T-helper 9 cell (primary cell): ENCODE measurements around the gene OR2F1.

ENCODE experiments used
- DNase-seq: peaks from one replicate; pipeline ENCODE4 v3.0.0-alpha.2; 2020
- total RNA-seq, 2 donors: gene quantifications; one replicate each; lab custom pipeline; 2026; lab: John Stamatoyannopoulos, UW

OR2F1 gene, protein sequence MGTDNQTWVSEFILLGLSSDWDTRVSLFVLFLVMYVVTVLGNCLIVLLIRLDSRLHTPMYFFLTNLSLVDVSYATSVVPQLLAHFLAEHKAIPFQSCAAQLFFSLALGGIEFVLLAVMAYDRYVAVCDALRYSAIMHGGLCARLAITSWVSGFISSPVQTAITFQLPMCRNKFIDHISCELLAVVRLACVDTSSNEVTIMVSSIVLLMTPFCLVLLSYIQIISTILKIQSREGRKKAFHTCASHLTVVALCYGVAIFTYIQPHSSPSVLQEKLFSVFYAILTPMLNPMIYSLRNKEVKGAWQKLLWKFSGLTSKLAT
- total RNA-seq = 0 reads per million in 2 donors

DNA sequence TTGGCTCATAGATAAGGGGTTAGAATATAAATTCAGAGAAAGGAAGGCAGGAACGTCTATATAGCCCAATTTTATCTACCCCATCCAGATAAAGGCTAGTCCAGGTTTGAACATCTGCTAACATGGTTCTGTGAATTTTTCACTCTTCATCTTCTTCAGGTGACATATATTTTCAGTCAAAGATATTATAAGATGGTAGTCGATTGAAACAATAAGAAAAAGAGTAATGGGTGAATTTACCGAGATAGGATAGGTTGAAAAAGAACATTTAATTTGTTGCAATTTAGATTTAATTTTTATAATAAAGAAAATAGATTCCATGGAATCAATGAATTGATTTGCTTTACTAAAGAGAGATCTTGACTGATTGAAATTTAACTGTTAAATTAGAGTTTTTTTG lies at the start of gene OR2F1:
TSS of gene OR2F1 (plus strand) at position 301 of the 400 bp plus-strand sequence. CDS start 5,127 bp downstream, outside the sequence.
- DNase-seq = no peak

DNA sequence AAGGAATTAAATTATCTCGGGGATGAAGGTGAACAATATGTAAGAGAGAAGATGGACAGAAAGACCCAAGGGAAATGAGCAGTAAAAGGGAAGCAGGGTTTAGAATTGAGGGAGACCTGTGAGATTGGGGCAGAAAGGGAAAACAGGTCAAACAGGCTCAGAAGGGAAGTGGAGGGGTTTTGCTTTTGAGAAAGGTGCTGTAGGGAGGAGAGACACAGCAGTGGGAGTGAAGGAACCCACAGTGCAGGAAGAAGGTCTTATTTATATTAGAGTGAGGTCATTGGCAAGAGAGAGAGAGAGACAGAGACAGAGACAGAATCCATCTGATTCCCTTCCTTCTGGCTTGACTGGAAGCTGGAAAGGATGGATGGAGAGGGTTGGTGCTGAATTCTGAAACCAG lies 49.1 kb upstream of the OR2F1 start:
- no peak for DNase-seq

DNA sequence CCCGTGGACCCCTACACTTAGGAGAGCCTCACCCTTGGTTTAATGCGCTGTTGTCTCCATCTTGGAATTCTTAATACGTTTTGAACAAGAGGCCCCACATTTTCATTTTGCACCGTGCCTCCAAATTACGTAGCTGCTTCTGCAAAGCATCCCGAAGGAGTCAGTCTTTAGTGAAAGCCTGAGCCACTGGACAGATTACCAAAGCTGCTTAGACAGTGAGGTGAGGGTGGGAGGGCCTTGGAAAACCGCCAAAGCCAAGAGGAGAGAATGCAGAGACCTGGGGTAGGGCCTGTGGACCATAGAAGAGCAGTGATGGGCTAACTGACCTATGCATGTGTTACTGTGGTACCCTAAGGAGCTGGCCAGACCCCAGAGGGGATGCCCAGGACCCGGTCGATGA lies 48.5 kb upstream of the OR2F1 start:
- DNase-seq = no peak

DNA sequence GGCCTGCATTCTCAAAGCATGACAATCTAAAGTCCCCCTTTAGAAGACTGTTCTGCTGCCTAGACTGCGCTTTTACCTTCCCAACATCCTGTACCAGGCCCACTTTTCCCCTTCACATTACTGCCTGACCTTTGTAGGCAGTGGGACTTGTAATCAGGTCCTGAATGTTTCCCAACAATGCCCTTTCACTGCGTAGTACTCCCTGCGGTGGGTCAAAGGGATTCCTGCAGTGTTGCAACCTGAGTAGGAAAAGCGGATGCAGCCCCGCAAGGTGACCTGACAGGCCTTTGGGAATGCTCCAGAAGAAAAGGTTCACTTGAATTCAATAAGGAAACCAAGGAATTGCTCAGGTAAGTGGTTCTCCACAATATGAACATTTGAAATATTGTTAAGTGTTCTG lies 47.7 kb upstream of the OR2F1 start:
- DNase-seq = no peak

DNA sequence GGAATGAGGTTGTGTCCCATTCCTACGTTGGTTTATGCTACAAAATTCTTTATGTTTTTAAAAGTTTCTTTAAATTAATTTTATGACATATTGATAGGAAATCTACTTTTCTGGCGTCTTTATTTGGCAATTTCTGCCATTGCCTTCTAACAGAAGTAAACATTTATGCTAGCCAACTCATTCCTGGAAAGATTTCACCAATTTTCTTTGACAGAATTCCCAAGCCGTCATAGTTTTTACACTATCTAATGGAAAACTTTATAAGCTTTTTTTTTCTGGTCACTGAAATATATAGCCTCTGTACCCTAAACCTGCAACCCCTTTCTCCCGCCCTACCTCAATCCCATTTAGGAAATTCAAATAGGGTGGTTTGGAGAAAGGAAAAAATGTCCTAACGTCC lies 46.5 kb upstream of the OR2F1 start:
- DNase-seq = no peak

DNA sequence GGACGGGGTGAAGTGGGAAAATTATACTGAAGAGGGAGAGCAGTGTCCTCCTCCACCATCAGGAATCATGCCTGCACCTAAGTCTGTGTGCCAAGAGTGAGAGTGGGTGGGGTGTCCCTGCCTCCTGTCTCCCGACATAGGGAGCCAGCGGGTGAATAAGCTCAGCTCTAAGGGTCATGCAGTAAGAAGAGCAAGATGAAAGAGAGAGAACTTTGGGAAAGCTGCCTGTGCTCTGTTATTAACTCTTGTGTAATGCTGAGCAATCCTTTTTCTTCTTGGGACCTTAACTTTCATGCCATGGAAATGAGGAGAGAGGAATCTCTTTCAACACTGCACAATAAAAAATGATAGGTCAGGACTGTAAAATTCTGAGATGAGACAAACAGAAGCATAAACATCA lies 44.8 kb upstream of the OR2F1 start:
- DNase-seq = no peak

DNA sequence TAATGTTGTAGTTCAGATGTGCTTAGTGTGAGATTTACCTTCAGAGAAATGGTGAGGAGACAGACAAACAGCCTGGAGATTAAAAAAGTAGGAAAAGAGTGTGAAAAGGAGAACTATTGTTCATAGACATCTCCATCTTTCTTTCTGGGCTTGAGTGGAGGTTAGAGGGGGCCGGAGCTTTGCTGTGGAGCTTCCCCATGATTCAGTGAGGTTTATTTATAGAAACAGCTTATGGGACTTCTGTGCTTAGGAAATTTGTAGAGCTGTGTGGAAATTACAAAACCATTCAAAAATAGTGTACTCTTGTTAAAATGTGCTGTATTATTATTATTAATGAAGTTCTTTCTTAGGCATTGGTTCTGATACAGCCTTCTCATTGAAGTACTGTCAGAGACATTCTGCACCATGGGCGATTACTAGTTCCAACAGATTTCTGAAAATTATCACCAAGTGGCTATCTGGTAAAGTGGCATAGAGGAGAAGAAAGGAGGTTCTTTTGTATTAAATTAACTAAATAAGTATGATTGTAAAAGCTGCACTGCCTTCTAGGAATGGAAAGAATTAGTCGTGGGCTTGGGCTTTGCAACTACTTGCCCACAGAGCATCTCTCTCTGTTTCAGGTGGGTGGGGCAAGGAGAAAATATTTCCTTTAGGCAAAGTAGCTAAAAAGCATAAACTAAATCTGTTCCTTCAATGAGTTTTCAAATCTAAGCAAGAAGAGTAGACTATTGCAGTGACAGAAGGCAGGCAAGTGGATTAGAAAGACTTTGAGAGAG lies 44.0 kb upstream of the OR2F1 start:
- no peak for DNase-seq

DNA sequence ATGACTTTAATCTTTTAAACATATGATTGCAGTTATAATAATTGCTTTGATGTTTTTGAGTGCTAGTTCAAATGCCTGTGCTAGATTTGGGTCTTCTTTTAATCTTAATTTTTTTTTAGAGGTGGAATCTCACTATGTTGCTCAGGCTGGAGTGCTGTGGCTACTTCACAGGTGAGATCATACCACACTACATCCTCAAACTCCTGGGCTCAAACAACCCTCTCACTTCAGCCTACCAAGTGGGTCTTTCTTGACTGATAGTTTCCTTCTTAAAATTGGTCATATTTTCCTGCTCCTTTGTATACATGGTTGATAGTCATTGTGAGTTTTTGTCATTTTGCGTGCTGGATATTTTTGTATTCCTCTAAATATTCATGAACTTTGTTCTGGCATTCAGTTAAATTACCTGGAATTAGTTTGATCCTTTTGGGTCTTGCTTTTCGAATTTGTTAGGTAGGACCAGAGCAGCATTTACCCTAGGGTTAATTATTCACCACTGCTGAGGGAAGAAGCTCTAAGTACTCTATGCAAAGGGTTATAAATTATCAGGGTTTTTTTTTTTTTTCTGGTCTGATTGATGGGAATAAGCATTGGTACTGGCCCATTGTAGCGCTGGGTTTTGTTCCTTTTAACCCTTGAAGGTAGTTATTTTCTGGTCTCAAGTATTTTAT lies 40.6 kb upstream of the OR2F1 start:
- no peak for DNase-seq

DNA sequence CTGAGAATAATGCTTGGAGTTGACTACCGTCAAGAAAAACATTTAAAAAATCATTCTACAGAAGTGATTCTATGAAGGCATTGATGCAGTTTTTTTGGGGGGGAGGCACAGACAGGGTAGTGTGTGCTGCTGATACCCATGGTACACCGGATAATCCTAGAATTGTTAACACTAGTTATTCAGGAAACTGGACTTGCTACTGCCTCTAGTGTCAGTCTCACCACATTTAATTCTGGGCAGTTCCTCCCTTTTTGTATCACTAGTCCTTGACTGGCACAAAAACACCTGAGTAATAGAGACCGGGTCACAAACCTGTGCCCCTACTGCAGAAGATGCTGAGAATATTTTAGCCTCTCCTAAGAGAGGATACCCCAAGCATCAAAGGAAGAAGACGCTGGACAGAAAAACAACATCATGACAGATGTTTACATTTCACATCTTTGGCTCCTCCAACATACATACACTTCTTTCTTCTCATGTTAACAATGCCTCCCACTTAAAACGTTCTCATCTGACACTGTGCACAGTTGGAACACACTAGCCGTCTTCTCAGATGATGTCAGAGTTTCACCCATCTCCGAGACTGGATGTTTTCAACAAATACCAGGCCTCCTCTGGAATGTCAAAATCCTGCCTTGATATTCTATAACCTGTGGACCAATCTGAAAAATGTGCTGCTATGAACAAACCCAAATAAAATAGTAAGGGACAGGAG lies 39.5 kb upstream of the OR2F1 start:
- no peak for DNase-seq

DNA sequence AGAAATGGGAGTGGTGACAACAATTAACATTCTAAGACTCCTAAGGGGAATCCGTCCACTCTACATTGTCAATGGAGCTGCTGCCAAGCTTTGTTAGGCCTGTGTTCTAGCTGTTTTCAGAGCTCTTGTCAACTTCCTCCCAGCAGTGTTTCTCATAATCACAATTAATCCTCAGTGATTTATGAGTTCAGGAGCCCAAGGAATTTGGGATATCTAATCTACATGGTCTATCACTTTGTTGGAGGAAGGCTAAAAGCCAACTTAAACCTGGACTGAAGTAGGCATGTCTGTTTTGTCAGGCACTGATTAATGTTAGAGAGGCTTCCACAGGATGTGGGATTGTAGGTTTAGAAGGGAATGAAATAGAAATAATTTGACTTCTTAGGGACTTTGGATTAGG lies 29.8 kb upstream of the OR2F1 start:
- no peak for DNase-seq

DNA sequence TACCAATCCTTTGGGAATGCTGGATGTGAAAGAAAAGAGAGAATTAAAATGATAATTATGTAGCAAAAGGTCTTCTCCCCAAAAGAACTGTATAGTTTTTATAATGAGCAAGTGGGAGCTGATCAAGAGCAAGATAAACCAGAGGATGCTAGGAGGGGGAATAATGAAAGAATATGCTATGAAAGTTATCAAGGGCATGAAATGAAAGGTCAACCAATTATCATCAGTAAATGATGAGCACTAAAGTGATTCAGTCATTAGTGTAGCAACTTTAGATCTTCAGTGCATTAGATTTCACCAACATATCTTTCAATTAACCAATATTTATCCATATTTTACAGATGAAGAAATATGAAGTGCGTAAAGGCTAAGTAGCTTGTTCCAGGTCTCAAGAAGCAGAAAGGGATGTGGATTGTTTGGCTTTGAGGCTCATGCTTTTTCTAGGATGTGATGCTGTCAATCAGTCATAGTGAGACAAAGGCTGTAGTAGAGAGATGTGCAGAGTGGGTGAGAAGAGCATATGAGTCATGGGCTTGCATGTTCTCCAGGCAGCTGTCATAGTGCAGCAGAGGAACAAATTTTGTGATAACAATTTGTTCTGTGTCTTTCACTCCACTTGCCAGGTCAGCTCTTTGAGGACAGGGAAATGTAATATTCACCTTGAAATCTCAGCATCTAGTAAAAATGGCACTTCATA lies 25.3 kb upstream of the OR2F1 start:
- no peak for DNase-seq

DNA sequence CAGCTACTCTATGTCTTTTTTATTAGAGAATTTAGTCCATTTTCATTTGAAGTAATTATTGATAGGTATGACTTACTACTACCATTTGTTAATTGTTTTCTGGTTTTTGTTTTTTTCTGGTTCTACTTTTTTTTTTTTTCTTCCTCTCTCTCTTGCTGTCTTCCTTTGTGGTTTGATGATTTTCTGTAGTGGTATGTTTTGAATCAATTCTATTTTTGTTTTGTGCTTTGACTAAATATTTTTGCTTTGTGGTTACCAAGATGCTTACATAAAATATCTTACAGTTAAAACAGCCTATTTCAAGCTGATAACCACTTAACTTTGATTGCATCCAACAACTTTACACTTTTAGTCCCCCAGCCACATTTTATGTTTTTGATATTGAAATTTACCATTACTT lies 22.9 kb upstream of the OR2F1 start:
- DNase-seq = no peak

DNA sequence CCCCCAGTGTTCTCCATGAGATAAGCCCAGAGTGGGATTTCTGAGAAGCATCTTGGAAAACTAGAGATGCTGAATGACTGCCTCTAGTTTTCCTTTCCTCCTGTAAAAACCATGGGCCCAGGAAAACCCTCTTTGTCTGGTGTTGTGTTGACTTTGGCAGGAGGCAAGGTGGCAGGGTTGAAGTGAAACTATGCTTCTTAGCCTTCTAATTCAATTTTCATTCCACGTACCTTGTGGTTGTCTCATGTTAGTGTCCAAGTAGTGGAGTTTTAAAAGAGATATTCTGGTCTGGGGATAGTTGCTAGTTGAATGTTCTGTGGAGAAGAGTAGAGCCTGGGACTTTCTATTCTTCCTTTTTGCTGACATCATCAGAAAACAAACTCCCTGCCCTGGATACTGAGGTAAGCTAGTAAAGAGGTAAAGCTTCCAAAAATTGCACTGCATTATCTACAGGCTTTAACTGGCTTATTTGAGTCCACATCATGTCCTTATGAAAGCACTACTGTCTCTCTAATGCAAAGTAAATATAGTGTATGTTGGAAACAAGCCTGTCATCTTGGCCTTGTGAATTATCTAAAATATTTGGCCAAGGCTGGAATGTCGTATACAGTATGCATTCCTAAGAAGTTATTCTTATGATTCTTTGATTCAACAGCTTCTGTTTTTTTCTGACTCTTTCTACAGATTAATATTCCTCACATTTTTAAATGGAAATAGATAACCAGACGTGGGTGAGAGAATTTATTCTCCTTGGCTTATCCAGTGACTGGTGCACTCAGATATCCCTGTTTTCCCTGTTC lies 19.9 kb upstream of the OR2F1 start, which contains the start of gene OR2F2:
TSS of gene OR2F2 (plus strand) at position 708 of the 800 bp plus-strand sequence. CDS start at position 708, 0 bp downstream.
- no peak for DNase-seq

DNA sequence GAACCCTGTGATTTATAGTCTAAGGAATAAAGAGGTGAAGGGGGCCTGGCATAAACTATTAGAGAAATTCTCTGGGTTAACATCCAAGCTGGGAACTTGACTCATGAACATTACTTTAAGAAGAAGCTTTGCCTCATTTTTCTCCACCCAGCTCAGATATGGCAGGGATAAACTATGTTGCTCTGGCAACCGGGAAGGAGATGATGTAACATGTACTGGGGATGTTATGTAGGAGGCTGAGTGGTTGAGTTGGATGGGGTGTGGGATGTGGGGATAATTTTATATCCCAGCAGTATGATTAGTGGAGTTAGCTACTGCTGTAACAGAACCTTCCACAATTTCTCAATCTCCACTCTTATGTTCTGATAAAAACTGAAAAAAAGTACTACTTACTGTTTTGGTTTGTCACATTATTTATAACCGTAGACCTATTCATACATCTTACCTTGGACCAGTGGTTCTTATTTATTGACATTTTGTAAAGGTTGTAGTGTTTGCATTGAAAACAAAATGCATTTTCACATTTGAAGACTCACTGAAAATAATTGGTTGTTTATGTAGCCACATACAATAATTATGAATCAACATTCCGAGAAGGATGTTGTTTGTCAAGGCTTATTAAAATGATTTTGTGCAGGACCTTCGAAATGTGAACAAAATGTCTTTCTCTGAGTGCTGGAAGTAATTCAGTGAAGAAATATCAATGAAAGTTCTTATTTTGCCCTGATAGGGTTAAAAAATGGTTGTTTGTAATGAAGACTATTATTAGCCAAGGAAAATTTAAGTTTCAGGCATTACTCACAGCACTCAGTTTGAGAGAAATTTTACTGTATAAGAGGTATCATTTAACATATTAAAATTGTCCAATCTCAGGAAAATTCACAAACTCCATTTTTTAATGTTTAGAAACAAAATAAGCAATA lies 18.3 kb upstream of the OR2F1 start:
- DNase-seq = no peak

DNA sequence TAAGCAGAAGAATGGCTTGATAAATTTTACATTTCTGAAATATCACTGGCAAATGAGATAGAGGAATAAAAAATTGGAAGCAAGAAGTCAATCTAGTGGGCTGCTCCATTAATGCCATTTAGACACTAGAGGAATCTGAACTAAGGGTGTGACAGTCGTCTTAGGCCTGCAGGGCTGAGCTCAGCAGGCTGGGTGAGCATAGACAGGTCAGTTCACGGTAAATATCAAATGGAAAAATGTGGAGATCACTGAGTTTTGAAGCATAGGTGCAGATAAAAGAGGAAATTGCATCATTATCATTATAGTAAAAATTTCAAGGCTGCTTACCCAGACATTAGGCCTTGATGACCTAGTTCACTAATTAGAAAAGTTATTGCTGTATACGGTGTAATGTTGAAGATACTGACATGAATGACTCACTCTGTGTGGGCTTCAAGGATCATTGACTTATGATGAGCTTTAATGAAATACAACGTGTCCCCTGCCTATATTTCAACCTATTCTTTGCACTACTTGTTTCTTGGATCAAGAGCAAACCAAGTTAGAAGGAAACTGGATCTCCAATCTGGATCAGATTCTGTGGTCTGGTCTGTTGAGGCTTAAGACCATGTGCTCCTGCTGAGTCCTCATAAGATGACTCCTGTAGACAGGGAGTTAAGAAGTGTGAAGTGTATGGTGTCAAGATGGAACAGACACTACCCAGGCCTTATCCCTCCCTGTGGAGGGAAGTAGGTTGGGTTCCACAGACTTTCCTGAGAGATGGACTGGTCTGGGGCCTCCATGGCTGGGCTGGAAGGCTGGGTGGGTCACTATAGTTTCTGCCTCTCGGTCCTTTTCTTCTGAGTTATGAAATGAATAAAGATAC lies 16.0 kb upstream of the OR2F1 start:
- no peak for DNase-seq

DNA sequence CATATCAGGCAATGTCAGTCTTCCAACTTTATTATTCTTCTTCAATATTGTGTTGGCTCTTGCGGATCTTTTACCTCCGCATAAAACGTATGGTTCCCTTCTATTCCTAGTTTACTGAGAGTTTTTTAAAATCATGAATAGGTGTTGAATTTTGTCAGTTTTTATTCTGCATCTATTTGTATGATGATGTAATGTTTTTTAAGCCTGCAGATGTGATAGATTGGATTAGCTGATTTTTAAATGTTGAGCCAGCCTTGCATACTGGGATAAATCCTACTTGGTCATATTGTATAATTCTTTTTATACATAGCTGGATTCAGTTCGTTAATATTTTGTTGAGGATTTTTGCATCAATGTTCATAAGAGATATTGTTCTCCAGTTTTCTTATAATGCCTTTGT lies 9.2 kb upstream of the OR2F1 start:
- DNase-seq = no peak

DNA sequence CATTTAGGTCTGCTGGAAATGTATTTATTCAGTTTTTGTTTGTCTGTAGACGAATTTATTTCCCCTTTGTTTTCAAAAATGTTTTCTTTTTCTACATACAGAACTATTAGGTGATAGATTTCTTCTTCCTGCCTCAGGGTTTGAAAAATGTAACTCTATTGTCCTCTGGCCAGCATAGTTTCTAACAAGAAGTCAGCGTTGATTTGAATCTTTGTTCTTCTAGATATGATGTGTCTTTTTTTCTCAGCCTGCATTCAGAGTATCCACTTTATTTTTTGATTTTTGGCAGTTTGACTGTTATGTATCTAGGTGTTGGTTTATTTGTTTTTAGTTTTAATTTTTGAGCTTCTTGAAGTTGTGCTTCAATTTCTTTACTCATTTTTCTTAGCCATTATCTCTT lies 7.5 kb upstream of the OR2F1 start:
- no peak for DNase-seq

DNA sequence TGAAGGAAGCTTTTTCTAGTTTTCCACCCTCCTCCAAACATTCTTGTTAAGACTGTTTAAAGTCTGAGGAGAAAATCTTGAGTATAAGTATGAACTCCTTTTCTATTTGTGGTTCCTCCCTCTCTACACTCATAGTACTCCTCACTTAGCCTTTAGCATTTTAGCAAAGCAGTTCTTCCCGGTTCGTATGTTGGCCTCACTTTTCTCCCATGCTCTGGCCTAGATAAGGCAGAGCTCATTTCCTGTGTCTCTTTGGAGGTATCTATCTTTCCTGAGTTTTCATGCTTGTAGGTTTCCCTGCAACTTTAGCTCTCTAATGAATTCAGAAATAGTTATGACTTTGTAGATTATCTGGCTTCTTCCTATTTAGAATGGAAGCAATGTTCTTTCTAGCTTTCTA lies 5.9 kb upstream of the OR2F1 start:
- no peak for DNase-seq

DNA sequence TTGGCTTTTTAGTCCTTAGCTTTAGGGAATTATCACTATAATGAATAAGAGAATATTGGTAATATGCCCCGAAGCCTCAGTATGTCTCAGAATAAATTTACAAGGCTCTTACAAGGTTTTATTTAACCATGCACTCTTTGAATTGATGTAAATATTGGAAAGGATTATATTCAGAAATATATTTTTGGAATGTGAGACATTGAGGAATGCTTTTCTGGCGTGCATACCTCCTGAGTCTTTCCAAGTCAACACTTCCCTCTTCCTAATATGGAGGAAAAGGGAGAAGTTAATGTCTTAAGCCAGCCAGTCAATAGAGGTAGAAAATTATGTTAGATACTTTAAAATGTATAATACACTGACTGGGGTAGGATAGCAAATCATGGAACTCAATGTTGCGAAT lies 1.2 kb upstream of the OR2F1 start:
- DNase-seq = no peak
